Gastrocnemius medialis (tissue), 4 donors: Measurements from ENCODE around the gene MYL3.

Experiments used
- POLR2A ChIP-seq, 2 donors: fragments of 450-650 bp; IDR thresholded peaks; one replicate each; pipeline ENCODE4 v1.6.1; 2017; ENCODE audit warnings: antibody characterized with exemption in 2 of 2, mild to moderate bottlenecking in 2 of 2, moderate library complexity in 2 of 2
- TF ChIP-seq, protein P1 (sequence below), 5 experiments: fragments of 450-650 bp in 3 of 5; fragments of 200-600 bp in 2 of 5; sonication (generic) in 2 of 5; IDR thresholded peaks in 4 of 5; conservative IDR thresholded peaks in 1 of 5; 1 replicate in 4 of 5; 2 replicates in 1 of 5; pipeline ENCODE4 v1.5.1; 2016 to 2019; ENCODE audit warnings: antibody characterized with exemption in 5 of 5, mild to moderate bottlenecking in 3 of 5, moderate library complexity in 3 of 5

DNA sequence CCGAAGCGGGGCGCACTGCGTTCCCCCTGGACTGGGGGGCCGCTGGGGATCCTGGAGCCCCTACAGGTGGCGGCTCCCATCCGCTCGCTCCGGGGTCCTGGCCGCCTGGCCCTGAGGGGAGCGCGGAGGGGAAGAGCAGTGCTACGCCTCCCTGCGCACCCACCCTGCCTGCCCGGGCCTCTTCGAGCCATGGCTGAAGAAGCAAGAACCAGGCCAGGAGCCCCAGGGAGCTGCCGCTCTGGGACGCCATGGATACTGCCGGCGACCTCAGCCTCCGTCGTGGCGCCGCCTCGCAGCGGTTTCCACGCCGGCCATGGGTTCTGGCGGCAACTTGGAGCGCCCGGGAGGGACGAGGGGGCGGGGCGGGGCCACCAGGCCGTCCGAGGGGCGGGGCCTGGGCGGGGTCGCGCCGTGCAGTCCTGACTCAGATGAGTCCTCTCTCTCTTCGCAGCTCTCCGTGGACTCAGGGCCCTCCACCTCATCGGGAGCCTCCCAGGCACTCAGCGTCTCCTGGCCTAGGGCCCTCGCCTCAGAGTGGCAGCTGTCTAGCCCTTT is 50.9 kb downstream of the MYL3 start:
- TF ChIP-seq, protein P1, sequence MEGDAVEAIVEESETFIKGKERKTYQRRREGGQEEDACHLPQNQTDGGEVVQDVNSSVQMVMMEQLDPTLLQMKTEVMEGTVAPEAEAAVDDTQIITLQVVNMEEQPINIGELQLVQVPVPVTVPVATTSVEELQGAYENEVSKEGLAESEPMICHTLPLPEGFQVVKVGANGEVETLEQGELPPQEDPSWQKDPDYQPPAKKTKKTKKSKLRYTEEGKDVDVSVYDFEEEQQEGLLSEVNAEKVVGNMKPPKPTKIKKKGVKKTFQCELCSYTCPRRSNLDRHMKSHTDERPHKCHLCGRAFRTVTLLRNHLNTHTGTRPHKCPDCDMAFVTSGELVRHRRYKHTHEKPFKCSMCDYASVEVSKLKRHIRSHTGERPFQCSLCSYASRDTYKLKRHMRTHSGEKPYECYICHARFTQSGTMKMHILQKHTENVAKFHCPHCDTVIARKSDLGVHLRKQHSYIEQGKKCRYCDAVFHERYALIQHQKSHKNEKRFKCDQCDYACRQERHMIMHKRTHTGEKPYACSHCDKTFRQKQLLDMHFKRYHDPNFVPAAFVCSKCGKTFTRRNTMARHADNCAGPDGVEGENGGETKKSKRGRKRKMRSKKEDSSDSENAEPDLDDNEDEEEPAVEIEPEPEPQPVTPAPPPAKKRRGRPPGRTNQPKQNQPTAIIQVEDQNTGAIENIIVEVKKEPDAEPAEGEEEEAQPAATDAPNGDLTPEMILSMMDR (IDR thresholded peaks at IDR 0.05 in 4 of 5, conservative IDR thresholded peaks at IDR 0.05 in 1 of 5), result no peak
- TF ChIP-seq POLR2A (IDR thresholded peaks at IDR 0.05), result no peak
